Cardiac muscle cell (in vitro differentiated cells and primary cell): Measurements from ENCODE around the gene UBE3B. TPM values are rescaled to one million over a fixed set of nuclear protein-coding genes. Genes with fewer than 3 reads are reported as not detected.

Experiments
- DNase-seq, 2 donors: peaks; one replicate each; pipeline versions ENCODE4 v3.0.0 to v3.0.0-alpha.2; 2010 to 2017; ENCODE audit warnings: low read depth in 1 of 2, low spot score in 1 of 2
- H3K27ac ChIP-seq: fragments of 200-600 bp; sonication (generic); 2 replicates; pipeline ENCODE4 v1.5.1; 2016
- H3K27me3 ChIP-seq: fragments of 200-600 bp; sonication (generic); 2 replicates; pipeline ENCODE4 v1.6.0; 2016; ENCODE audit warnings: control low read depth
- H3K36me3 ChIP-seq: fragments of 200-600 bp; sonication (generic); 2 replicates; pipeline ENCODE4 v1.5.1; 2016; ENCODE audit warnings: control low read depth
- H3K4me1 ChIP-seq: fragments of 200-600 bp; sonication (generic); 2 replicates; pipeline ENCODE4 v1.8.1; 2017; ENCODE audit warnings: low read depth, mild to moderate bottlenecking, mixed run types
- H3K4me3 ChIP-seq: fragments of 200-600 bp; sonication (generic); 2 replicates; pipeline ENCODE4 v1.5.1; 2016; ENCODE audit warnings: mild to moderate bottlenecking
- H3K9me3 ChIP-seq: fragments of 200-600 bp; sonication (generic); 2 replicates; pipeline ENCODE4 v1.5.1; 2017; ENCODE audit warnings: low read depth, mild to moderate bottlenecking, control low read depth
- CTCF ChIP-seq: IDR thresholded peaks from 2 replicates; pipeline ENCODE4 v1.5.1; 2012; ENCODE audit warnings: low read depth, mild to moderate bottlenecking, low read length
- polyA plus RNA-seq: library from polyadenylated mRNA; unstranded; fragments of >200 nt; fragmentation: Nextera tagmentation; extraction: Ambion mirVana; gene quantifications from 2 replicates; pipeline ENCODE4 v1.2.1, GENCODE V29; 2016
- total RNA-seq: library from RNA; depleted of rRNA; stranded (reverse); fragments of >200 nt; gene quantifications from 2 replicates; pipeline ENCODE4 v1.2.3, GENCODE V29; 2016

The UBE3B gene
- total and polyA plus RNA-seq, 2 experiments from 2014 or later = 36.7 to 73.5 TPM

- H3K36me3 ChIP-seq = no peaks in the 10 kb centered on the region
- peak overlapping the region; percentile 64 for H3K27ac ChIP-seq
- H3K27me3 ChIP-seq = no peaks in the 10 kb centered on the region
- no peak overlapping the region for H3K4me3 ChIP-seq
- no peaks in the 10 kb centered on the region for H3K9me3 ChIP-seq
- DNase-seq = no peak
- no peak for TF ChIP-seq CTCF
- peaks cover 14% of the 10 kb centered on the region for H3K4me1 ChIP-seq
These were observed 80.4 kb downstream of the UBE3B start for GRCh38 chr12:109557805-109558204.

- no peak for TF ChIP-seq CTCF
- Histone ChIP-seq H3K4me1 (peaks cover 14% of the 10 kb centered on the region), H3K27me3 (no peaks in the 10 kb centered on the region), H3K27ac (peak overlapping the region; percentile 64), H3K4me3 (no peak overlapping the region), H3K36me3 (no peaks in the 10 kb centered on the region), H3K9me3 (no peaks in the 10 kb centered on the region)
- DNase-seq = no peak
These were observed 81.2 kb downstream of the UBE3B start for GRCh38 chr12:109558374-109559199.

GRCh38 chr12:109559200-109559505 lies 81.7 kb downstream of the UBE3B start:
- no peaks in the 10 kb centered on the region for H3K36me3 ChIP-seq
- no peak for DNase-seq
- TF ChIP-seq CTCF = no peak
- no peak overlapping the region for H3K4me3 ChIP-seq
- H3K27ac ChIP-seq = no peak overlapping the region
- peaks cover 14% of the 10 kb centered on the region for H3K4me1 ChIP-seq
- H3K27me3 ChIP-seq = no peaks in the 10 kb centered on the region
- H3K9me3 ChIP-seq = no peaks in the 10 kb centered on the region

GRCh38 chr12:109559601-109560000 lies 82.2 kb downstream of the UBE3B start:
- H3K36me3 ChIP-seq = peaks cover 2% of the 10 kb centered on the region
- no peak for DNase-seq
- peaks cover 14% of the 10 kb centered on the region for H3K4me1 ChIP-seq
- no peaks in the 10 kb centered on the region for H3K9me3 ChIP-seq
- H3K4me3 ChIP-seq = no peak overlapping the region
- no peak overlapping the region for H3K27ac ChIP-seq
- no peaks in the 10 kb centered on the region for H3K27me3 ChIP-seq
- no peak for TF ChIP-seq CTCF

- Histone ChIP-seq H3K27ac (no peak overlapping the region), H3K36me3 (peaks cover 5% of the 10 kb centered on the region), H3K4me3 (no peak overlapping the region), H3K9me3 (no peaks in the 10 kb centered on the region), H3K4me1 (peaks cover 9% of the 10 kb centered on the region), H3K27me3 (no peaks in the 10 kb centered on the region)
- TF ChIP-seq CTCF = no peak
- no peak for DNase-seq
These were observed 83.7 kb downstream of the UBE3B start for GRCh38 chr12:109560867-109561710.
